Mesendoderm (in vitro differentiated cells): ENCODE results near the gene CUX1.

ENCODE experiments used
- DNase-seq: peaks from one replicate; pipeline ENCODE4 v3.0.0; 2013
- H2AK5ac ChIP-seq: 2 replicates; pipeline ENCODE4 v1.6.1; 2013; ENCODE audit warnings: low read length, inconsistent platforms
- H2BK120ac ChIP-seq: 2 replicates; pipeline ENCODE4 v1.6.1; 2013; ENCODE audit warnings: low read depth, mild to moderate bottlenecking, low read length, moderate library complexity, mixed read lengths
- H2BK15ac ChIP-seq: replicated peaks from 2 replicates; pipeline ENCODE4 v1.6.1; 2013; ENCODE audit warnings: low read depth, mild to moderate bottlenecking, moderate library complexity
- H2BK5ac ChIP-seq: 2 replicates; pipeline ENCODE4 v1.6.1; 2013; ENCODE audit warnings: low read length, inconsistent platforms
- H3K18ac ChIP-seq: 2 replicates; pipeline ENCODE4 v1.6.1; 2013; ENCODE audit warnings: mild to moderate bottlenecking, low read length, mixed read lengths
- H3K23ac ChIP-seq: one replicate; pipeline ENCODE4 v1.6.1; 2013; ENCODE audit warnings: low read length
- H3K27ac ChIP-seq: 2 replicates; pipeline ENCODE4 v1.5.1; 2013; ENCODE audit warnings: low read depth, mild to moderate bottlenecking, inconsistent platforms, low read length, moderate library complexity
- H3K27me3 ChIP-seq: 2 replicates; pipeline ENCODE4 v1.6.1; 2013; ENCODE audit warnings: low read length, control low read depth, mild to moderate bottlenecking, inconsistent platforms; ENCODE audit not compliant: insufficient read depth, poor library complexity
- H3K36me3 ChIP-seq: 2 replicates; pipeline ENCODE4 v1.6.1; 2013; ENCODE audit warnings: low read length, inconsistent platforms; ENCODE audit not compliant: control insufficient read depth, insufficient read depth
- H3K4ac ChIP-seq: one replicate; pipeline ENCODE4 v1.6.1; 2013; ENCODE audit warnings: low read depth, mild to moderate bottlenecking, low read length, moderate library complexity
- H3K4me1 ChIP-seq: 2 replicates; pipeline ENCODE4 v1.6.1; 2013; ENCODE audit warnings: low read depth, low read length, inconsistent platforms; ENCODE audit not compliant: control insufficient read depth
- H3K4me2 ChIP-seq: 2 replicates; pipeline ENCODE4 v1.6.1; 2013; ENCODE audit warnings: low read length
- H3K4me3 ChIP-seq: 2 replicates; pipeline ENCODE4 v1.5.1; 2013; ENCODE audit warnings: mild to moderate bottlenecking, low read length
- H3K56ac ChIP-seq: one replicate; pipeline ENCODE4 v1.6.1; 2013; ENCODE audit warnings: low read length
- H3K79me1 ChIP-seq: 2 replicates; pipeline ENCODE4 v1.6.1; 2013; ENCODE audit warnings: low read length, inconsistent platforms
- H3K79me2 ChIP-seq: 2 replicates; pipeline ENCODE4 v1.6.1; 2013; ENCODE audit warnings: mild to moderate bottlenecking, low read length; ENCODE audit not compliant: control insufficient read depth, insufficient read depth
- H3K9ac ChIP-seq: 2 replicates; pipeline ENCODE4 v1.6.1; 2013; ENCODE audit warnings: low read length, inconsistent platforms
- H4K5ac ChIP-seq: one replicate; pipeline ENCODE4 v1.6.1; 2013; ENCODE audit warnings: low read length
- H4K8ac ChIP-seq: one replicate; pipeline ENCODE4 v1.6.1; 2013; ENCODE audit warnings: low read depth, mild to moderate bottlenecking, control low read depth, low read length, moderate library complexity
- WGBS: extraction: QIAGEN DNeasy Blood & Tissue Kit; methylation state at CpG from one replicate; pipeline ENCODE4 v1.1.7; 2013; ENCODE audit warnings: low lambda C conversion rate, missing lambda C conversion rate; ENCODE audit not compliant: insufficient coverage; ENCODE audit errors: extremely low coverage; 5-methylcytosine and 5-hydroxymethylcytosine counted together

The CUX1 gene

GRCh38 chr7:102287981-102288278 is 470.5 kb downstream of the CUX1 start:
- peak overlapping the region; percentile 83 for H3K9ac ChIP-seq
- no peak overlapping the region for H4K8ac ChIP-seq
- no peak overlapping the region for H3K4ac ChIP-seq
- H3K4me2 ChIP-seq, result peak overlapping the region; percentile 93
- no peaks in the 10 kb centered on the region for H3K27me3 ChIP-seq
- no peak overlapping the region for H4K5ac ChIP-seq
- no peak overlapping the region for H2AK5ac ChIP-seq
- no CpG with 5 or more reads among the region's 5 CpGs for WGBS
- H3K79me1 ChIP-seq, result no peaks in the 10 kb centered on the region
- H3K36me3 ChIP-seq, result no peaks in the 10 kb centered on the region
- peak; percentile 59 for DNase-seq
- no peak overlapping the region for H2BK120ac ChIP-seq
- H3K23ac ChIP-seq, result no peak overlapping the region
- no peaks in the 10 kb centered on the region for H3K79me2 ChIP-seq
- H3K18ac ChIP-seq, result no peak overlapping the region
- no peak overlapping the region for H2BK15ac ChIP-seq
- H3K27ac ChIP-seq, result no peak overlapping the region
- no peak overlapping the region for H3K4me3 ChIP-seq
- no peak overlapping the region for H2BK5ac ChIP-seq
- H3K56ac ChIP-seq, result peak overlapping the region; percentile 65
- peaks cover 2% of the 10 kb centered on the region for H3K4me1 ChIP-seq

- DNase-seq, result peak; percentile 23
- Histone ChIP-seq H2AK5ac (no peak overlapping the region), H3K9ac (no peak overlapping the region), H2BK120ac (no peak overlapping the region), H2BK5ac (no peak overlapping the region), H3K23ac (no peak overlapping the region), H3K4ac (no peak overlapping the region), H3K79me2 (no peaks in the 10 kb centered on the region), H3K36me3 (no peaks in the 10 kb centered on the region), H3K27ac (no peak overlapping the region), H3K4me2 (no peak overlapping the region), H4K5ac (no peak overlapping the region), H3K4me1 (peaks cover 2% of the 10 kb centered on the region), H3K18ac (no peak overlapping the region), H3K27me3 (no peaks in the 10 kb centered on the region), H3K79me1 (no peaks in the 10 kb centered on the region), H2BK15ac (no peak overlapping the region), H3K4me3 (no peak overlapping the region), H4K8ac (no peak overlapping the region), H3K56ac (no peak overlapping the region)
- WGBS, result no CpG with 5 or more reads among the region's 10 CpGs
Measured at GRCh38 chr7:102288285-102288930, 471.0 kb downstream of the CUX1 start.

GRCh38 chr7:102289057-102289456 is 471.6 kb downstream of the CUX1 start:
- no peaks in the 10 kb centered on the region for H3K36me3 ChIP-seq
- no peak overlapping the region for H2BK15ac ChIP-seq
- no peak overlapping the region for H3K23ac ChIP-seq
- H3K56ac ChIP-seq, result no peak overlapping the region
- peaks cover 4% of the 10 kb centered on the region for H3K4me1 ChIP-seq
- H3K27ac ChIP-seq, result no peak overlapping the region
- no peak overlapping the region for H3K18ac ChIP-seq
- DNase-seq, result no peak
- H2BK120ac ChIP-seq, result no peak overlapping the region
- H4K5ac ChIP-seq, result no peak overlapping the region
- no peak overlapping the region for H2BK5ac ChIP-seq
- H3K4me2 ChIP-seq, result no peak overlapping the region
- H3K79me2 ChIP-seq, result no peaks in the 10 kb centered on the region
- no peaks in the 10 kb centered on the region for H3K27me3 ChIP-seq
- no peak overlapping the region for H3K4me3 ChIP-seq
- no peaks in the 10 kb centered on the region for H3K79me1 ChIP-seq
- H3K4ac ChIP-seq, result no peak overlapping the region
- WGBS, result no CpG with 5 or more reads among the region's 9 CpGs
- H4K8ac ChIP-seq, result no peak overlapping the region
- no peak overlapping the region for H2AK5ac ChIP-seq
- no peak overlapping the region for H3K9ac ChIP-seq

- Histone ChIP-seq H2BK5ac (no peak overlapping the region), H3K4me2 (no peak overlapping the region), H3K79me2 (no peaks in the 10 kb centered on the region), H3K18ac (no peak overlapping the region), H3K27ac (no peak overlapping the region), H3K36me3 (no peaks in the 10 kb centered on the region), H3K9ac (no peak overlapping the region), H4K5ac (no peak overlapping the region), H3K23ac (no peak overlapping the region), H3K4me1 (peaks cover 4% of the 10 kb centered on the region), H3K4me3 (no peak overlapping the region), H2BK120ac (no peak overlapping the region), H3K79me1 (no peaks in the 10 kb centered on the region), H3K27me3 (no peaks in the 10 kb centered on the region), H3K56ac (no peak overlapping the region), H2AK5ac (no peak overlapping the region), H2BK15ac (no peak overlapping the region), H3K4ac (no peak overlapping the region), H4K8ac (no peak overlapping the region)
- WGBS, result no CpG with 5 or more reads among the region's 18 CpGs
- DNase-seq, result no peak
Measured at GRCh38 chr7:102291056-102291915, 473.9 kb downstream of the CUX1 start.

GRCh38 chr7:102291916-102292267 is 474.5 kb downstream of the CUX1 start:
- Histone ChIP-seq H2BK120ac (no peak overlapping the region), H3K4me3 (no peak overlapping the region), H3K4me1 (peaks cover 4% of the 10 kb centered on the region), H3K36me3 (no peaks in the 10 kb centered on the region), H3K4ac (no peak overlapping the region), H2BK5ac (no peak overlapping the region), H3K79me2 (no peaks in the 10 kb centered on the region), H3K18ac (no peak overlapping the region), H3K27ac (no peak overlapping the region), H3K56ac (no peak overlapping the region), H3K79me1 (no peaks in the 10 kb centered on the region), H4K5ac (no peak overlapping the region), H4K8ac (no peak overlapping the region), H2BK15ac (no peak overlapping the region), H3K23ac (no peak overlapping the region), H2AK5ac (no peak overlapping the region), H3K9ac (no peak overlapping the region), H3K27me3 (no peaks in the 10 kb centered on the region), H3K4me2 (no peak overlapping the region)
- no CpG with 5 or more reads among the region's 2 CpGs for WGBS
- DNase-seq, result no peak
